Left forelimb (tissue), 1 donor: Measurements from ENCODE around the gene GALNTL6.

Experiments
- DNase-seq: peaks from one replicate; pipeline ENCODE4 v3.0.0-alpha.2; 2018; ENCODE audit warnings: low spot score

Gene GALNTL6

DNA sequence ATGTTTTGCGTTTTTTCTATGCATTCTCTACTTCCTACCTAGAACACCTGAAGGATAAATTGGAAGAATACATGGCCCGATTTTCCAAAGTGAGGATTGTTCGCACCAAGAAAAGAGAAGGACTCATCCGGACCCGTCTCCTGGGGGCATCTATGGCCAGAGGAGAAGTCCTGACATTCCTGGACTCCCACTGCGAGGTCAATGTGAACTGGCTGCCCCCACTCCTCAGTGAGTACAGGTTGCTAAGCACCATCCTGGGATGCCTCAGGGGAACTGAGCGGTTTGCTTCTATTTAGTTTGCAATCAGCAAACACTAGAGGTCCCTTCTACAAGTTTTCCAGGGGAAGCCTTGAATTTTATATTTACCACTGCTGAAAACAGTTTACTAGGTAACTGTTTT, 996.1 kb downstream of the GALNTL6 start:
- DNase-seq = no peak

DNA sequence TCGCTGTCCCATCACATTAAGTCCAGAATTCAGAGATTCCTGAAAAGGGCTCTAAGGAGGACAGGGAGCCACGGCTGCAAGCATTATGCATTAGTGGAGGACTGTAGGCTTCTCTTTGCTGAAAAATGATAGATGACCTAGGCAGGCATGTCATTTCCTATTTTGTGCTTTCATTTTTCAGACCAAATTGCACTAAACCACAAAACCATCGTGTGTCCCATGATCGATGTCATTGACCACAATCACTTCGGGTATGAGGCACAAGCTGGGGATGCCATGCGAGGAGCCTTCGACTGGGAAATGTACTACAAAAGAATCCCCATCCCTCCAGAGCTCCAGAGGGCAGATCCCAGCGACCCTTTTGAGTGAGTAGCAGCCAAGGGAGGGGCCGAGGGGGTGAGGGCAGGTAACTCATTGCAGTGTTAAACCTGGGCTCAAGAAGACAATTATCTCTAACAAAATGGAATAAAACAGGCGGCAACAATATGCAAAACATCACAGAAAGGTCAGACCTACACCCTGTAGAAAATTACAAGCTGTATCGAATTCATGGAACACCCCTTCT, 1000.2 kb downstream of the GALNTL6 start:
- DNase-seq = no peak

DNA sequence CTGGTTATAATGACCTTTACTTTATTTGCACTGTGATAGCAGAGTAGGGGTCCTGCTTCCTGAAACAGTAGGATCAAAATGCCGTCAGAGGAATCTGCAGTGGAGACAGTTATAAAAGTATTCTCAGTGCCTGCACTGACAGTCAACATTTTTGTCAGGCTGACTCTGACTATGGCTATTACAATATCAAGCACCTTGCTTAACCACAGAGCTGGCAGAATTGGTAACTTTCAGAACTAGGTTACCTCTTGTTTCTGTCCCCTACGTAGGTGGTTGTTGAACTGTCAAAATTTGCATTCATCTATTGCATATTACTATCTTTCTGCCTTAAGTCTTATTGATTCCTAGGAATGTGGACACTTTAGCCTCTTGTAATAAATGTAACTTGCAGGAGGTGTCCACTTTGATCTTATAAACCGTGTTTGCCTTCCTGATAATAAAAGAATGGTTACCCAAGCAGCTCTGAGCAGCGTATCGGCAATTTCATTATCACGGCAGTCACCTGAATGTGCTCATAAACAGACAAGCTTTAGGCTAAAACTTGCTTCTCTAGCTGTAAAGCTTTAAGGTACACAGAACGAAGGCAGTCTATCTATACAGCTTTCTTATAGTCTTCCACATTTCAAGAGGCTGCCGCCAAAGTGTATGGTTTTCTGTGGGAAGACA, 1002.4 kb downstream of the GALNTL6 start:
- no peak for DNase-seq

DNA sequence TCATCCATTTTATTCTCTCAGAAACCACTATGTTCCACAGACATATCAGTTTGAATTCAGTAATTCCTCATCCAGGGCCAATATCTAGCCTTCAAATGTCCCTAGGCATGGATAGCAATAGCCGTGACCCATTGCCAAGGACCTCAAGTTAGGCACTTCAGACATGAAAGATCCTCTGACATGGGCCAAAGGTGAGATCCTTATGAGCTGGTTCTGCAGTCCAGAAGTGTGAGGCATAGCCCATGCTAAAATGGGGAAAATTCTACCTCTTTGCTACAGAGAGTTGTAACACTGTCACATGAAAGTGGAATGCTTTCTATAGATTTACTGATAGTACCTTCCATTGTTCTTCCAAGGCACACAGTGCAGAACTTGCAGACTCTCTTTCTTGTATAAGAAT, 1005.7 kb downstream of the GALNTL6 start:
- DNase-seq = no peak

DNA sequence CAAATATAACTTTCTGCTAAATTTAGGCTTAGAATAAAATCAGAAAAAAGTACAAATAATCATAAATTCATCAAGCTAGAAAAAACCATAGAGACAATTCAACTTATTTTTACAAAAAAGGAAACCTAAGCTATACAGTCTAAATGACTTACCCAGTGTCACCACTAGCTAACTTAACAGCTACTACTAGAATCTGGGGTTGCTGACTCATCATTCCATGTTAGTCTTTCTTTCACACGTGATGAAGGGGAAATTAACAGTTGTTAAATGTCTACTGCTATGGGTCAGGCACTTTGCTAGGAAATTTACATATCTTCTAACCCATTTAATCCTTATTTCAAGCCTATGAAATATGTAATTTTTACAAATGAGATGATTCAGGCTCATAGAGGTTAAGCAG, 1006.1 kb downstream of the GALNTL6 start:
- DNase-seq = no peak

DNA sequence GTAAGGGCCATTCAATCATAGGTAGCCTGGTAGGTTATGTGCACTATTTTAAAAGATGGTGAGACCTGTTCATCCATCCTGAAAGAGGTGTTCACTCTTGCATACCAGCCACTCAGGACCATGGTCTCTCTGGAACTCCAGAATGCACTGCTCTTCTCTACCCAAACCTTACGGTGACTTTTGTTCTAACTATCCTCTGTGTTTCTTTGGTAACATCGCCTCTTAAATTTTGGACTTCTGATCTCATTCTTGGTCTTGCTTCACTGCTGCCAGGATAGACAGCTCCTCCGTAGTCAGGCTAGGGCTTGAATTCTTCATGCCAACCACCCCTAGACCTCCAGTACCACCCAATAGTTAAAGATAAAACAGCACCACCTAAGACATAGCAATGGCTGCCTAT, 1009.1 kb downstream of the GALNTL6 start:
- no peak for DNase-seq

DNA sequence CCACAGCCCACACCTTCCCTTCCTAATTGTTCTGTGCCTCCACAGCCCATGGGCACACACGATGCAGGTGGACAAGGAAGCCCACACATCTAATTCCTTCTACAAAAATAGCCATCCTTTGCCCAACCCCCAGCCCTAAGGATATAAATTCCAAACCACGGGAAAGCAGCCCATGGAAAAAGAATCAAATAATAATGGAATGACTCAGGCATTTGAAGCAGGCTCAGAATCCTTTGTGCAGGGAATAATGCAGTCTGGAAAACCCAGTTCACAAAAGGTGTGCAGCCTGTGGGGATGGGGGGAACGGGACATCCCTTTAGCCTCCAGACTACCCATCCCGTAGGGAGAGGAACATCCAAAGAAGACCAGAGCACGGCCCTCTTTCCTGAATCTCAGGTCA, 1013.1 kb downstream of the GALNTL6 start:
- DNase-seq = no peak

DNA sequence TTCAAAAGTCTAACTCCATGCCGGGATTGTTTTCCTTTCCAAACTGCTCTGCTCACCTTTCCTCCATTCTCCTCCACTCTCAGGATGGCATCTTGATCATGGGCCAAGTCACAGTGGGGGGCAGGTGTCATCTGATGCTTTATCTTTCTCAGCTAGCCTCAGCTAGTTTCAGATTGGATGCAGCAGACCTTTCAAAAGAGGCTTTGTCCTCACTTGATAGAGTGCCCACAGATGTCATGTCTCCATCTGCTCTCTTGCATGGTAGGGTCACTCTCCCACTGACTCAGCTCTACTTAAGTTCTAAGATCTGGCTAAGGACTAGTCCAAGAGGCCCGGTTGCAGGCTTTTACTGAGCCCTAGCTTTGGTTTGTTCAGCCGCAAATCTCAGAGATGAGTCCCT, 1013.7 kb downstream of the GALNTL6 start:
- no peak for DNase-seq

DNA sequence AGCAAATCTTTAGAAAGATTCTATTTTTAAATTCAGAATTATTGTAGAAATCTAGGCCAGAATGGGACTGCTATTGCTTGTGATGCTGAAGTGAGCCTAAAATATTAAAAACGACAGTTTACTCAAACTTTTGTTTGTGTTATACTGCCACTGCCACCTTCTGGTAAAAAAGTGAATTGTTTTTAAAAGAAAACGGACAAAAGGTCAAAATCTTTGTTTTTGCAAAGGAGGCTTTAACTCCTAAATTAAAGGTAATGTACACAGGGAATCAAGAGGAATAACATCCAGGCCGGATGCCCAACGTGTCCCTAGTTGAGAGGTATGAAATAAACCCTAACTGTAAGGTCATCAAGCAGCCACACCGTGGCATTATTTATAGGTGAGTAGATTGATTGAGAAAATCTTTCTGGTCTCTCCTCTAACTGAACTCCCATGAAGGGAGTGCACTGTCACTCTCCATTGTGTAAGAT, 1017.1 kb downstream of the GALNTL6 start:
- DNase-seq = no peak

DNA sequence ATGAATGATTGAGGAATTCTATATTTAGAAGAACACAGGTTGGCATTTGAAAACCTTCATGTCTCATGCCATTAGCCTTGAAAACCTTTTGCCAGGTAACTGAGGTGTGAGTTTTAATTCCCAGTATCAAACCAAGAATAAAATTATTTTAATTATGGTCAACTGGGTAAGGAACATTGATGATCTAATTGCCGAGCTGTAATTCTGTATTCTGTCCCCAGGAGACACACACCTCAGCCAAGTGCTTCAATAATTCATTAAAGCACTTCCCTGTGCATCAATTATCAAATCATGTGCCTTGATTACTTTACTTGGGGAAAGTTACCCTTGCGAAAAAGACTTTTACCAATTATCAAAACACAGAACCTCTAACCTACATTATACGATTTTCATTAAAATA, 1023.5 kb downstream of the GALNTL6 start:
- DNase-seq = no peak

DNA sequence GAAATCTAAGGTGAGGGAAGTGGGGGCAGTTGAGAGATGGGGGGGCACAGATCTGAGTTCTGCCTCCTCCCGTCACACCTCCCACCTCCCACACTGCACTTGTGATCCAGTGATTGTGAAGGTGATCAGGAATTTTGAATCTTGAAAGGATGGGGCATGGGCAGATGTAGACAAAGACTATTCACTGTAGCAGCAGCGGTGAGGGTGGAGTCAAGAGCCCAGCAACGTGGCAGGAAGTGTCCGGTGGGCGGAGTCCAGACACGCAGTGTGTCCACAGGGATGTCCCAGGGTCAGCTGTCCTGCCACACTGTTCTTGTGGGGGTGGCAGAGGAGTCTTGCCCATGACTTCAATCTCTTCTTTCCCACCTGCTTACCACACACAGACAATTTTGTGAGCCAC, 1024.9 kb downstream of the GALNTL6 start:
- DNase-seq = no peak

DNA sequence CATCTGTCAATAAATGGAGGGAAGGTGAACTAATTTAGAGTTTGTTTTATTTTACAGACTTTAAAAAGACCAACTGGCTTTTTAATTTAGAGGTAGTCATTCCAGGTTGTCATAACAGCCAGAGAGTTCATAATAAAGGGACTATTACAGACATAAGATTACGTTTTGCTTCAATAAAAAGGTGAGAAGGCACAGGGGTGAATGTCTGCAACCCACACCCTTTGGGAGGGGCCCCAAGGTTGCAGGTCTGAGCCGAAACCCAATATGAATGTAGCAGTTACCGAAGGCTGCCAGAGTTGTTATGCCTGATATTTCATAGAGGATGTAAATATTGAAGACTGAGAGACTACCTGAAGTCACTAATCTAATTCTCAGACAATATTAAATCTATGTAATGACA, 1025.7 kb downstream of the GALNTL6 start:
- DNase-seq = no peak

DNA sequence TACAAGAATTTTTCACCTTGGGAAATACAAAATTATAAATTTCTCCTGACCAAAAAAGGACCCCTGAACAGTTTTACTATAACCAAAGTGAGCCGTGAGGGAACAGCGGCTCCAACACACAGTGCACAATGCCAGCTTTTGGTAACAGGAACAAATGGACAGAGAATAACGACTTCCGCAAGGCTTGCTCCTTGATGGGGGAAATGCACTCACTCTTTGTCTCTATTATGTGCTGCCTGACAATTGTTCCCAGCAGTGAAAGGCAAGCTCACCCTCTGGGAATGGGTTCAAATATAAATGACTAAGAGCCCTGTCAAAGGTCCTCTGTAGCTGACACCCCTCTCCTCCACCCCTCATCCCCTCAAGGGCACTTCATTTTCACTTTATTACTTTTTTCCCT, 1029.6 kb downstream of the GALNTL6 start:
- DNase-seq = no peak

DNA sequence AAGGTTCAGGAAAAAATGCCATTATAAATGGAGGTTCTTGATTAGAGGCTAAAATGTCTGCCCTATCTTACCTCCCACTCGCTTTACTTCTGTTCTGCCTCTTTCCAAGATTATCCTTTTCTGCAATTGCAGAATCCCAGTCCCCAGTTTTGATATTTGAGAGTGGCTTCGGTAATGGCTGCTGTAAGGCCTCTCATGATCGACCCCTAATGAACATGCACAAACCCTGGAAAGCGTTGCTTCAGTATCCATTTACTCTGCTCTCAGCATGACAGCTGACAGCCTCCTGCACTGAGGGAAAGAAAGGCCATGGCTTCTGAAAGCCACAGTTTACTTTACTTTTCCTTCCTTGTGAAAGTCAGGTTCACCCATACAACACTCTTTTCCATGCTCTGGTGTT, 1030.0 kb downstream of the GALNTL6 start:
- DNase-seq = no peak

DNA sequence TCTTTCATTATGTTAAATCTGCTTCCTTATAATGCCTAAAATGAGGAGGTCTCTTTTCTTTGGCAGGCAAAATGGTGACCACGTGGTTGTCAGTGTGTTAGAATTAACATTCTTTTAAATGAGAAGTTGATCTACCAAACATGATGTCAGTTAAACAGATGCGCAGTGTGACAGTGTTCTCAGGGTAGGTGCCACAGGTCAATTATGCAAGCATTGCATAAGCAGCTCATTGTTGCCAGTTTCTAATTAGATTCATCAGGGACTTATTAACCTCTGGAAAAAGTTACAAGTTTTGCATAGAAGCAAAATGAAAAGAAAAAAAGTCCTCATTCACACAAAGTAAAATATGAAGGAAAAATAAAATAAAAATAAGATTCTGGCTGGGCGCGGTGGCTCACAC, 1031.4 kb downstream of the GALNTL6 start:
- no peak for DNase-seq

DNA sequence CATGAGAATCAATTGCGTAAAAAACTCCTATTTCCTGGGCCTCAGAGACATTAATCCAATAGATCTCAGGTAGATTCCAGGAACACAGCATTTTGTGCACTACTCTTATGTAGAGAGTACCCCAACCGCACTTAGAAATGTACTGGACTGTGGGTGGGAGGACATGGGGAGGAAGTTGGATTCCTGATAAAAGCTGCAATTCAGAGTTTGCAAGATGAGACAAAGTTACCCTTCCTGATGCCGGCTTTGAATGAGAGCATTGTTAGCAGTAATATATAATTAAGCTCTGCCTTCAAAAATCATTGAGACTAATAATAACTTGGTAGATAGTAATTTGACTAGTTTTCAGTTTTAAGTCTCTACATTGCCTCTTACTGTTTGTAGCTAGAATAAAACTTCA, 1032.1 kb downstream of the GALNTL6 start:
- DNase-seq = no peak

DNA sequence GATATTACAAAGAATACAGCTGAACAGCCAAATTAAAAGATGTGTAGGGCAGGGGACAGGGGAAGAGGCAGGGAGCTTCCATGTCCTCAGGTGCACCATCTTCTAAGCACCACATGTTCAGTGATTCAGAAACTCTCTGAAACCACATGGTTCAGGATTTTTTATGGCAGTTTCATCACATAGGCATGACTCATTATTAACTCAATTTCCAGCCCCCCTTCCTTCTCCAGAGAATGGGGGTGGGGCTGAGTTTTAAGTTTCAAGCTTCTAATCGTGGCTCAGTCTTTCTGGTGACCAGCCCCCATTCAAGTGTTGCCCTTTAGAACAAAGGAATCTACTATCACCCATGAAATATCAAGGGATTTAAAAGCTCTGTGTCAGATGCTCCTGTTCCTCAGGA, 1037.6 kb downstream of the GALNTL6 start:
- no peak for DNase-seq

DNA sequence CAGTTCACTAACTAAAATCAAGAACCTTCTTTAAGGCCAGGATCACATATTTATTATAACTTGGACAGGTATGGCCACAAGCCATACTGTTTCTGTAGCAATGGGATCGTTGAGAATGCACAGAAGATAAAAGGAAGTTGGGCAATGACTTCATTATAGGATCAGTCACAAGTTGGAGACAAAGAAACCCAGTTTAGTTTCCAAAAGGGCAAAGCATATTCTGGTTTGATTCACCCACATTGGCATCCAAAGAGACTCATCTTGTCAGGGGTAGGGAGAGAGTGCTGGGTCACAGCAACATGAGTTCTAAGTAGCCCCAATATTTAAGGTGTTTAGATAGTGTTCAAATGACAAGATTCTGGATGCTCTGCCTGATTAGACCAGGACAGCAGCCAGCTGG, 1038.3 kb downstream of the GALNTL6 start:
- DNase-seq = no peak

DNA sequence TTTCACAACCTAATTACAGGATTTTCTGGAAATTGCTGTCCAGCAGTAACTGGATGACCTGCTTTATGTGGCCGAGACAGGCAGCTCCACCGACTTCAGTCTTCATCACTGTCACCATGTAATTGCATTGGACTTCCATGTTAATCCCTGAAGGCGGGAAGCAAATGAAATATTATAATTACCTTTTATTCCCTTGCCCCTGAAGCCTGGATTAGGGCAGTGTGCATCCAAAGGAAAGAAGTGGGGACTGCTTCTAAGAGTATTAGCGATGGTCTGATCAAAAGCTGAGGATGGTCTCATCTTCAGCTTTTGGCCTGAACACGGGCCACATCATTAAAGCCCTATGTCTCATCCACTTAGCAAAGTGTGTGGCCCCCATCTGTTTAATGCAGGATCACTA, 1043.8 kb downstream of the GALNTL6 start:
- no peak for DNase-seq

DNA sequence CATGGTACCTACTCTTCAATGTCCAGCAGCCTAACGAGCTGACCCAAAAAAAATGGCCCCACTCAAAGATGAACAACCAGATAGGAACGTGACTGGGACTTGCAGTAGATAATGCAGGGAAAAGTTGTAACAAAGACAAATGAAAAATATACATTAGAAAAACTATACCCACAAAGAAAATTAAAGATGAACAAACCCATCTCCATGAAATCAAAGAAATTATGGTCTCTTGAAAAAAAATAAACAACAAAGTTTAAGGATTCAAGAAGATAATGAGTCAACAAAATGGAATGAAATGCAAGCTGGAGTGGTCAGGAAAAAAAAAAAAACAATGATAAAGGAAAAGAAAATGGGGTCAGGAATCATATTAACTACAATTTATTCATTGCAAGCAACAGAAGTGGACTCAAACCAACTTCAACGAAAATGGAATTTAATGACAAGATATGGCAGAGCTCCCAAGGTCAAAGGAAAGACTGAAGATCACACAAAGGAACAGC, 1045.6 kb downstream of the GALNTL6 start:
- DNase-seq = no peak

DNA sequence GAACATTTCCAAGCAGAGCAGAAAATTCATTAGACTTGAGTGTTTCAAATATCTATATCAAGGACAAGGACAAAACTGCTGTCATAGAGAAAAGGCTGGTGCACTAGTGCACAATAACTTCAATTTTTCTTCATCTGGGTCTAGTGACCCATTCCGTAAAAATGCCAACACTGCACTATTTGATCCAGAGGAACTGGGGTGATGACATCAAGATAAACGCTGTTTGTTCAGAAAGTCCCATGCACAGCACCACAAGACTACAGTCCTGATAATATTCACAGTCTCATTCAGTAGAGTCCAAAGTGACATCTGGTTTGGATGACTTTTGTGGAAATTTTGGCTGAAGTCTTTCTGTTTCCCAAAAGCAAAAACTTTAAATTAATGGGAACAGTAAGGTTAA, 1051.9 kb downstream of the GALNTL6 start:
- DNase-seq = no peak

DNA sequence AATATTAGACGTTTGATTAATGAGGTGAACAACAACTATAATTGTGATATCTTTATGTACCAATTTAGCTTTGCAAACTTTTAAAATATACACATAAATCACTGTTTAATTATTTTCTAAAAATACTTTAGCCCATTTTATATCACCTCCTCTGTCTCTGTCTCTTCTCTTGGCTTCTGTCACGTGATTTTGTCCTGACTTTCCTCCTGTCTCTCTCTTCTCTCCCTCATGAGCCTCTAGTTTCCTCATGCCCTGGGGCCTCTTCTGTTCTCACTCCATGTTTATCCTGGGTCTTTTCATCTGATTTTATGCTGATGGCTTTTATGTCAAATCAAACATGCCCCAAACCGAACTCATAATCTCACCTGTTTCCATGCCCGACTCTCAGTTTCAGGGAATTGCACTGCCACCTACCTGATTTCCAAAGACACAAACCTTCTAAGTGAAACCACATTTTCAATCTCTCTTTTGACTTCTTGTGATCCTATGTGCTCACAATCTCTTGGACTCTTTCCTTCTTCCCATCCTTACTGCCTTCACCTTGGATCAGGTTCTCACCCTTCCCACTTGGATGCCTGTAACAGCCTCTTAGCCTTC, 1052.4 kb downstream of the GALNTL6 start:
- DNase-seq = no peak

DNA sequence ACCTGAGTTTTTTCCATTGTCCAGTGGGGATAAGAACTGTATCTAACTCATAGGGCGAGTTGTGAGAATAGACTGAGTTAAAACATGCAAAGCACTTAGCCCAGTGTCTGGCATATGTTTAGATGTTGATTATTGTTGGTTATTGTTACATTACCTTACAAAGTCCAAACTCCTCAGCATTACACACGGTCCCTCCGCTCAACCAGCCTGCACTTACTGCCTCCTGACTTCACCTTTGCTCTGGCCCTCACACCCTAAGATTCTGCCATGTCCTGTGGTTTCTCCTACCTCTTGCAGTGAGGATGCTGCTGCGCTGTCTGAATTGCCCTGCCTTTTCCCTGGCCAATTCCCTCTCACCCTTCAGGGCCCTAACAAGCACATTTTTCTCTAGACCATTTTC, 1053.2 kb downstream of the GALNTL6 start:
- DNase-seq = no peak

DNA sequence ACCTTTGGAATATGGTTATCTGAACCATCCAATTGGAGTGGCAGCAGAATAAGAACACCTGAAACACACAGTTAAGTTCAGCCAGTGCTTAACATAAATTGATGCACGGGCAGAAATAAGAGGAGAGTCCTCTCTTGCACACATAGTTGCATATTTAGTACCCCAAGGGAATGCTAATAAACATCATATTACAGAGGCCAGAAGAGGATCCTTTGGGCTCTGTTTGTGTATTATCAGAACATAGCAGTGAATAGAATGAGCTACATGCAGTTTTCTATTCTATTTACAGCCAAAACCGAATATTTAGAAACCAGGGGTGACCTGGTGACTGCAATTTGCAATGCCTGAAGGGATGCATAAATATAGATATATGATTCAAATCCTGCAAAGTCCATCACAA, 1054.6 kb downstream of the GALNTL6 start:
- no peak for DNase-seq
